H9 (cell line): ENCODE measurements around the gene ALOX5. TPM values are rescaled to one million over a fixed set of nuclear protein-coding genes. Genes with fewer than 3 reads are reported as not detected.

ENCODE experiments used
- DNase-seq: peaks from one replicate; pipeline ENCODE4 v3.0.0-alpha.2; 2017
- H2AFZ ChIP-seq: one replicate; pipeline ENCODE4 v1.6.1; 2013; ENCODE audit warnings: mild to moderate bottlenecking, low read length, control low read depth, moderate library complexity
- H2AK5ac ChIP-seq: 2 replicates; pipeline ENCODE4 v1.6.1; 2013; ENCODE audit warnings: low read length, control low read depth, mixed read lengths; ENCODE audit not compliant: insufficient read length
- H2BK120ac ChIP-seq: one replicate; pipeline ENCODE4 v1.6.1; 2013; ENCODE audit warnings: low read depth, mild to moderate bottlenecking, low read length, control low read depth, inconsistent platforms; ENCODE audit not compliant: poor library complexity, severe bottlenecking
- H2BK12ac ChIP-seq: 2 replicates; pipeline ENCODE4 v1.6.1; 2013; ENCODE audit warnings: low read length, control low read depth, mixed read lengths, low read depth; ENCODE audit not compliant: insufficient read length
- H2BK15ac ChIP-seq: 2 replicates; pipeline ENCODE4 v1.6.1; 2013; ENCODE audit warnings: low read depth, low read length, control low read depth
- H2BK20ac ChIP-seq: one replicate; pipeline ENCODE4 v1.6.1; 2013; ENCODE audit warnings: low read depth, mild to moderate bottlenecking, low read length, control low read depth, inconsistent platforms; ENCODE audit not compliant: poor library complexity, severe bottlenecking
- H2BK5ac ChIP-seq: 2 replicates; pipeline ENCODE4 v1.6.1; 2013; ENCODE audit warnings: low read length, control low read depth, mixed read lengths; ENCODE audit not compliant: insufficient read length
- H3K14ac ChIP-seq: 2 replicates; pipeline ENCODE4 v1.6.1; 2013; ENCODE audit warnings: low read length, control low read depth; ENCODE audit not compliant: insufficient read depth
- H3K18ac ChIP-seq: 2 replicates; pipeline ENCODE4 v1.6.1; 2013; ENCODE audit warnings: low read depth, mild to moderate bottlenecking, mixed read lengths, low read length, control low read depth; ENCODE audit not compliant: insufficient read length
- H3K23ac ChIP-seq: 2 replicates; pipeline ENCODE4 v1.6.1; 2013; ENCODE audit warnings: low read length, control low read depth, mixed read lengths, low read depth; ENCODE audit not compliant: insufficient read length
- H3K23me2 ChIP-seq: 2 replicates; pipeline ENCODE4 v1.6.1; 2013; ENCODE audit warnings: low read depth, mild to moderate bottlenecking, mixed read lengths, low read length, control low read depth; ENCODE audit not compliant: insufficient read length, poor library complexity, severe bottlenecking
- H3K27ac ChIP-seq: 2 replicates; pipeline ENCODE4 v1.5.1; 2013; ENCODE audit warnings: low read length, control low read depth, mixed read lengths, low read depth; ENCODE audit not compliant: insufficient read length
- H3K27me3 ChIP-seq: 2 replicates; pipeline ENCODE4 v1.6.1; 2013; ENCODE audit warnings: low read length, control low read depth, inconsistent platforms; ENCODE audit not compliant: insufficient read depth
- H3K4ac ChIP-seq: 2 replicates; pipeline ENCODE4 v1.6.1; 2013; ENCODE audit warnings: low read depth, mild to moderate bottlenecking, control low read depth, inconsistent platforms, low read length, moderate library complexity
- H3K4me1 ChIP-seq: 2 replicates; pipeline ENCODE4 v1.6.1; 2013; ENCODE audit warnings: low read length, control low read depth, inconsistent platforms; ENCODE audit not compliant: insufficient read depth
- H3K4me2 ChIP-seq: 2 replicates; pipeline ENCODE4 v1.6.1; 2013; ENCODE audit warnings: low read length, control low read depth, mixed read lengths; ENCODE audit not compliant: insufficient read length, insufficient read depth
- H3K56ac ChIP-seq: 2 replicates; pipeline ENCODE4 v1.6.1; 2013; ENCODE audit warnings: low read depth, mild to moderate bottlenecking, mixed read lengths, low read length, control low read depth; ENCODE audit not compliant: insufficient read length
- H3K79me1 ChIP-seq: 2 replicates; pipeline ENCODE4 v1.6.1; 2013; ENCODE audit warnings: low read depth, mild to moderate bottlenecking, moderate library complexity, low read length, control low read depth, inconsistent platforms; ENCODE audit not compliant: insufficient read depth, poor library complexity, severe bottlenecking
- H3K79me2 ChIP-seq: 2 replicates; pipeline ENCODE4 v1.6.1; 2013; ENCODE audit warnings: low read length, control low read depth, inconsistent platforms; ENCODE audit not compliant: insufficient read depth
- H3K9ac ChIP-seq: 2 replicates; pipeline ENCODE4 v1.6.1; 2013; ENCODE audit warnings: low read length, control low read depth, mixed read lengths; ENCODE audit not compliant: insufficient read length; ENCODE audit errors: extremely low read depth
- H3K9me3 ChIP-seq: one replicate; pipeline ENCODE4 v1.6.1; 2013; ENCODE audit warnings: low read depth, low read length, inconsistent platforms; ENCODE audit not compliant: control insufficient read depth
- H3T11ph ChIP-seq: one replicate; pipeline ENCODE4 v1.6.1; 2013; ENCODE audit warnings: mild to moderate bottlenecking, low read length, control low read depth, inconsistent platforms
- H4K20me1 ChIP-seq: one replicate; pipeline ENCODE4 v1.6.1; 2013; ENCODE audit not compliant: control insufficient read depth, insufficient read length, insufficient read depth
- H4K5ac ChIP-seq: 2 replicates; pipeline ENCODE4 v1.6.1; 2013; ENCODE audit warnings: low read depth, mild to moderate bottlenecking, mixed read lengths, low read length, control low read depth; ENCODE audit not compliant: insufficient read length
- H4K8ac ChIP-seq: replicated peaks from 2 replicates; pipeline ENCODE4 v1.6.1; 2013; ENCODE audit warnings: low read length, control low read depth, mixed read lengths, low read depth; ENCODE audit not compliant: insufficient read length
- H4K91ac ChIP-seq: 2 replicates; pipeline ENCODE4 v1.6.1; 2013; ENCODE audit warnings: low read depth, mild to moderate bottlenecking, moderate library complexity, mixed read lengths, low read length, control low read depth; ENCODE audit not compliant: insufficient read length
- H3K27ac Mint-ChIP-seq, 3 experiments: 2 replicates in 2 of 3; 3 replicates in 1 of 3; pipeline ENCODE4 v1.8.0; 2020 to 2021; ENCODE audit warnings: mixed read lengths in 3 of 3, mild to moderate bottlenecking in 1 of 3, moderate library complexity in 1 of 3
- H3K27me3 Mint-ChIP-seq: 2 replicates; pipeline ENCODE4 v1.8.0; 2021; ENCODE audit warnings: low read depth, mild to moderate bottlenecking, moderate library complexity, mixed read lengths
- H3K36me3 Mint-ChIP-seq, 3 experiments: 2 replicates in 2 of 3; 3 replicates in 1 of 3; pipeline ENCODE4 v1.8.0; 2020 to 2021; ENCODE audit warnings: low read depth in 3 of 3, mixed read lengths in 3 of 3; ENCODE audit not compliant: insufficient read depth in 1 of 3
- H3K4me1 Mint-ChIP-seq, 2 experiments: 2 replicates each; pipeline ENCODE4 v1.8.0; 2020; ENCODE audit warnings: mixed read lengths in 2 of 2
- H3K4me3 Mint-ChIP-seq, 2 experiments: 2 replicates in 1 of 2; 3 replicates in 1 of 2; pipeline ENCODE4 v1.8.0; 2020 to 2021; ENCODE audit warnings: mild to moderate bottlenecking in 2 of 2, mixed read lengths in 2 of 2, moderate library complexity in 1 of 2
- H3K9me3 Mint-ChIP-seq, 2 experiments: 2 replicates in 1 of 2; 3 replicates in 1 of 2; pipeline ENCODE4 v1.8.0; 2020; ENCODE audit warnings: mild to moderate bottlenecking in 2 of 2, mixed read lengths in 2 of 2, moderate library complexity in 1 of 2
- WGBS: extraction: QIAGEN DNeasy Blood & Tissue Kit; methylation state at CpG from one replicate; pipeline ENCODE4 v1.1.7; 2013; ENCODE audit warnings: missing lambda C conversion rate, low lambda C conversion rate, mixed read lengths; ENCODE audit not compliant: insufficient read length; ENCODE audit errors: extremely low coverage; 5-methylcytosine and 5-hydroxymethylcytosine counted together
- total RNA-seq: library from RNA; stranded (reverse); gene quantifications from 2 replicates; pipeline ENCODE4 v1.2.1, GENCODE V29; 2021
- TF ChIP-seq, protein P1 (sequence below): fragments of 200-600 bp; sonication (generic); conservative IDR thresholded peaks from 3 replicates; pipeline ENCODE4 v1.8.0; 2021; ENCODE audit warnings: antibody characterized with exemption, mild to moderate bottlenecking

The ALOX5 gene
- total RNA-seq, 1 experiment from 2014 or later = 3.7 TPM

GRCh38 chr10:45456822-45457221, 82.8 kb downstream of the ALOX5 start:
- no peaks in the 10 kb centered on the region; the same call in 1 of the 2 replicates for H3K27me3 Mint-ChIP-seq

More at GRCh38 chr10:45456822-45457221, 82.8 kb downstream of the ALOX5 start:
- Histone ChIP-seq H3K27ac (no peak overlapping the region), H2BK12ac (no peak overlapping the region), H3K4me2 (no peak overlapping the region), H2BK120ac (no peak overlapping the region), H4K20me1 (no peaks in the 10 kb centered on the region), H3K9ac (no peak overlapping the region), H3K79me1 (no peaks in the 10 kb centered on the region), H4K8ac (no peak overlapping the region), H3K23ac (no peak overlapping the region), H3K56ac (no peak overlapping the region), H3T11ph (no peak overlapping the region), H2BK15ac (no peak overlapping the region), H3K23me2 (no peaks in the 10 kb centered on the region), H2AFZ (no peak overlapping the region), H4K5ac (no peak overlapping the region), H2BK5ac (no peak overlapping the region), H3K18ac (no peak overlapping the region), H3K27me3 (no peaks in the 10 kb centered on the region), H3K9me3 (no peaks in the 10 kb centered on the region), H2BK20ac (no peak overlapping the region), H3K4ac (no peak overlapping the region), H3K4me1 (no peaks in the 10 kb centered on the region), H3K14ac (no peak overlapping the region; the same call in 1 of the 2 replicates), H3K79me2 (no peaks in the 10 kb centered on the region), H4K91ac (no peak overlapping the region), H2AK5ac (no peak overlapping the region)
- no CpG with 5 or more reads among the region's 7 CpGs for WGBS
- Mint-ChIP-seq H3K27ac (no peak overlapping the region), H3K4me1 (no peaks in the 10 kb centered on the region), H3K4me3 (no peak overlapping the region), H3K36me3 (peaks cover 0 to 9% (median 0%) of the 10 kb centered on the region in 3 experiments; a peak in 3 of 7 replicates), H3K9me3 (no peaks in the 10 kb centered on the region)
- TF ChIP-seq, protein P1, sequence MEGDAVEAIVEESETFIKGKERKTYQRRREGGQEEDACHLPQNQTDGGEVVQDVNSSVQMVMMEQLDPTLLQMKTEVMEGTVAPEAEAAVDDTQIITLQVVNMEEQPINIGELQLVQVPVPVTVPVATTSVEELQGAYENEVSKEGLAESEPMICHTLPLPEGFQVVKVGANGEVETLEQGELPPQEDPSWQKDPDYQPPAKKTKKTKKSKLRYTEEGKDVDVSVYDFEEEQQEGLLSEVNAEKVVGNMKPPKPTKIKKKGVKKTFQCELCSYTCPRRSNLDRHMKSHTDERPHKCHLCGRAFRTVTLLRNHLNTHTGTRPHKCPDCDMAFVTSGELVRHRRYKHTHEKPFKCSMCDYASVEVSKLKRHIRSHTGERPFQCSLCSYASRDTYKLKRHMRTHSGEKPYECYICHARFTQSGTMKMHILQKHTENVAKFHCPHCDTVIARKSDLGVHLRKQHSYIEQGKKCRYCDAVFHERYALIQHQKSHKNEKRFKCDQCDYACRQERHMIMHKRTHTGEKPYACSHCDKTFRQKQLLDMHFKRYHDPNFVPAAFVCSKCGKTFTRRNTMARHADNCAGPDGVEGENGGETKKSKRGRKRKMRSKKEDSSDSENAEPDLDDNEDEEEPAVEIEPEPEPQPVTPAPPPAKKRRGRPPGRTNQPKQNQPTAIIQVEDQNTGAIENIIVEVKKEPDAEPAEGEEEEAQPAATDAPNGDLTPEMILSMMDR = no peak
- DNase-seq = no peak
